ENCODE results near the gene TIMM10.

The TIMM10 gene

DNA sequence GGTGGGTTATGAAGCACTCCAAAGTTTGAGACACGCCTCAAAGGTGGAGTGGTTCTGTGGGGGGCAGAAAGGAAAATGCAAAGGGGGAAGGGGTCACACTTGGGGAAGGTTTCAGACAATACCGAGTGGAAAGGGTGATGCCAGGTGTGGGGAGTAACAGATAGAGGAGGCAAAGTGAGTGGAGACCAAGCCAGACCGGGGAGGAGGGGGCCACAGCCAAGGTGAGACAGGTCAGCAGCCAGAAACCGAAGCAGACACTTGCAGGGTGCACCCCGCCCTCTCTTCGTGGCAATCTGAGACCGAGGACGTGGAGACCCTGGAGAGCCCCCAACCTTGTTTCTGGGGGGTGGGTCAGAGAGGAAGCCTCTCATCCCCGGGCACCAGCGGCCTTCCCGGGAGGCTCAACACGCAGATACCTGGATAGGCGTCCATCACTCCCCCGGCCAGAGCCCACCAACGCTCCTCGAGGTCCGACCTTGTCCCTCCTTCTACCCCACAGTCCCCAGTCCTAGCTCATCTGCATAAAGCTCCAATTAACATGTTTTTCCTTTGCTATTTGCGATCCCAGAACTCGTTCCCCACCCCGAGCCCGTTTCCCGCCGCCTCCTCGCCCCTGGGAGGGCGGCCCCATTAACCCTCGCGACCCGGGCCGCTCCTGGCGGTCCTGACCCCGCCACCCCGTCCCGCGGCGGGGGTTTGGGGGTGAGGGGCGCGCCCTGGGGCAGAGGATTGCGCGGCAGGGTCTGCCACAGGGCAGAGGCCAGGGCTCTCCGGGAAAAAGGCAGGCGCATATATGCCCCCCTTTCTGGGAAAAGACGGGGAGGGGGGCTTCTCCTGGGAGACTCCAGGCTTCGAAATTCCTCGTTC lies 48.4 kb downstream of the TIMM10 start:
- no peak for DNase-seq

DNA sequence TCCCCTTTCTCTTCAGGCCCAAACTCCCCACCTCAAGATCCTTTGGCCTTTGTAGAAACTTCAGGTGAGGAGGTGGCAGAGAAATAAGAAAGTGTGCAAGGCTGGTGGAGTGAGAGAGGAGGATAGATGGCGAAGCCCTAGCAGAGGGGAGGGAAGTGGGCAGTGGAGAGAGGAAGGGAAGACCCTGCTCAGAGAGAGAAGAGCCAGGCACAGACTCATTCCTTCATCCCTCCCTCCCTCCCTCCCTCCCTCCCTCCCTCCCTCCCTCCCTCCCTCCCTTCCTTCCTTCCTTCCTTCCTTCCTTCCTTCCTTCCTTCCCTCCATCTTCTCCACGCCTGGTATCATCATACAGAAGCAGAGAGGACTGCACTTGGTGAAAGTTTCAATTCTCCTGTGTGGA lies 49.2 kb downstream of the TIMM10 start:
- no peak for DNase-seq

DNA sequence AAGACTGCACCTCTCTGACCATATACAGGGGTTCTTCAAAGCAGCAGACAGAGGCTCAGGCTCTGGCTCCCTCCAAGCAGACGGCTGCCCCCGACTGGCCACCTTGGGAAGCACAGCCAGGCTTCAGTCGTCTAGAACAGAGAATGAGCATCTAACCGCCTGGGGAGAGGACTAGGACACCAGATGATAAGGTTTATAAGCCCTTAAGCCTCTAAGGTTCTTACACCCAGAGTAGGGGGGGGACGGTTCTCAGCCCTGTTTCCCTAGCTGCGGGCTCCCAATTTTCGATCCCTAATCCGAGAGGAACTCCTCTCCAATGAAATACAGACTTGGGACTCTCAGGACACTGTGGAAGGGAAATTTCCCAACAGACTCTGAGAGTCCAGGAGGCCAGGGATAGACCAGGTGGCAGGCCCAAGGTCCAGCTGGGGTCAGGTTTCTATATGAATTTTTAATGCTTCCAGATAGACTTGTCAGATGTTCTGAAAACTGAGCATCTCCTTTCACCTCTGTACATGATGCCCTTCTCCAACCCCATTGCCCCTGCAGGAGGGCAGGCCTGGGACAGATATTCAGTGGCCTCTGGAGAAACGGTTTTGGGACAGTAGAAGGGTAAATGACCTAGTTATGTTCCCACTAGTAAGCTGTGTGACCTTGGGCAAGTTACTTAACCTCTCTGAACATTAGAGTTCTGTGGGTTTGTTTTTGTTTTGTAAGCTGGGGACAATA lies 50.0 kb downstream of the TIMM10 start:
- peak; percentile 71 for DNase-seq

DNA sequence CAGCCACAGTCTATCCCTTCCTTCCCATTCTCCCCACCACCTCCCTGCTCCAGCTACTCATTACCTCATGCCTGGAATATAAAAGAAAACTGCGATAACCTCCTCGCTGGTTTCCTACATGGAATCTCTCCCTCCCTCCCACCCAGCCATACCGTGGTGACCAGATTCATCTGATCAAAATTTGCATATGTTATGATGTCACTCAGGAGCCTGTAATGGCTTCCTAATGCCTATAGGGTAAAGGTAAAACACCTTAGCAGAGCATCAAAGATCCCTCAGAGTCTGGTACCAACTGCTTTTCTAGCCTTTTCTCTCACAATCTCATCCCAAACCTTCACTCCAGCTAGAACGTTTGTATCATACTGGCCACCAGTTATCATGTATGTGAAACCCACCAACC lies 50.6 kb downstream of the TIMM10 start:
- DNase-seq = no peak

DNA sequence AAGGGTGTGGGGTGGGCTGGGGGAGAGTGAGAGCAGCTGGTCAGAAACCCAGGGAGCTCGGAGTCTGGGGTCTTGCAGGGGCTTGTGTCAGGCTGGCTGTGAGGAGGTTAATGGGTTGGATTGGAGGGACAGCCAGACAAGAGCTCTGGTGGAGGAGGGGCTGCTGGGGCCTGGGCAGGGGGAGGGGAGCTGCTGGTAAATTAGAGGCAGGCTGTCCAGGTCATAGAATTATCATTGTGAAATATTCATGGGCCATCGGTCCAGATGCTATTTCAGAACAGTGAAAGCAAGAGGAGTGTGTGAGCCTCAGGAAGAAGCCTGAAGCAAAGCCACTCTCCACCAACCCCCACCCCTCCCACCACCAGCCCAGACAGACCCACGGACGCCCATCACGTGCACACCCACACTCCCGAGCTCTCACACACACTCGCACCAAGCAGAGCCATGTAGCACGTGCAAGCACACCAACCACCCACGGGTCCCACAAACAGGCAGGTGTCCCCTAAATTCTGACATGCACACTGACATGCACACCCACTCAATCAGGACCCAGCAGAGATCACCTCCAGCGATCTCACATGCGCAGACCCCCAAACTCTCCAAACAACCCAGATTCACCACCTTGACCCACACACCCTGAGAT lies 51.4 kb downstream of the TIMM10 start:
- no peak for DNase-seq
